ENCODE measurements around the gene CELF5.

GRCh38 chr19:3333662-3334061, 109.2 kb downstream of the CELF5 start:
- no peak for TF ChIP-seq CTCF (IDR thresholded peaks at IDR 0.05)
- TF ChIP-seq POLR2A (IDR thresholded peaks at IDR 0.05): no peak

Measured in esophagus squamous epithelium (tissue), 4 donors.